H1 (cell line): Measurements from ENCODE around the gene OVCA2. TPM values are rescaled to one million over a fixed set of nuclear protein-coding genes. Genes with fewer than 3 reads are reported as not detected.
A peak's percentile ranks its signal among the peaks of the same experiment; 100 is the strongest.

Source experiments
- CTCF ChIA-PET: fragments of 300-600 bp; sonication (Branson Sonifier 250); formaldehyde crosslinking; loops from one replicate; lab custom pipeline; 2021; ENCODE audit not compliant: partially characterized antibody; lab: Charles Lee
- POLR2A ChIA-PET: fragments of 300-600 bp; sonication (Branson Sonifier 250); formaldehyde crosslinking; loops from one replicate; lab custom pipeline; 2021; ENCODE audit warnings: inconsistent platforms; ENCODE audit not compliant: partially characterized antibody; lab: Charles Lee
- DNase-seq, 2 experiments: peaks; one replicate each; pipeline versions ENCODE4 v3.0.0 to v3.0.0-alpha.2; 2010 to 2022; ENCODE audit warnings: low spot score in 2 of 2, low read depth in 1 of 2, mixed read lengths in 1 of 2
- FAIRE-seq: peaks from 2 replicates; lab custom pipeline; 2011; peaks lifted over from hg19 to GRCh38; lab: Jason Lieb, UNC
- H2AFZ ChIP-seq: 2 replicates; pipeline ENCODE4 v1.8.1; 2012; ENCODE audit warnings: low read length, inconsistent platforms
- H2AK5ac ChIP-seq: 2 replicates; pipeline ENCODE4 v1.6.1; 2013; ENCODE audit warnings: low read depth, low read length
- H2BK120ac ChIP-seq: replicated peaks from 2 replicates; pipeline ENCODE3; 2013; ENCODE audit warnings: low read depth, low read length, inconsistent platforms
- H2BK12ac ChIP-seq: 2 replicates; pipeline ENCODE4 v1.6.1; 2013; ENCODE audit warnings: low read depth, low read length
- H2BK15ac ChIP-seq: 2 replicates; pipeline ENCODE4 v1.6.1; 2013; ENCODE audit warnings: low read length
- H2BK20ac ChIP-seq: 2 replicates; pipeline ENCODE4 v1.6.1; 2013; ENCODE audit warnings: low read length
- H2BK5ac ChIP-seq: 2 replicates; pipeline ENCODE4 v1.6.1; 2013; ENCODE audit warnings: low read depth, low read length
- H3K14ac ChIP-seq: 2 replicates; pipeline ENCODE4 v1.6.1; 2013; ENCODE audit warnings: inconsistent platforms; ENCODE audit not compliant: insufficient read length
- H3K18ac ChIP-seq: 2 replicates; pipeline ENCODE4 v1.6.1; 2013; ENCODE audit warnings: low read length; ENCODE audit errors: extremely low read depth
- H3K23ac ChIP-seq: 2 replicates; pipeline ENCODE4 v1.6.1; 2013; ENCODE audit warnings: inconsistent platforms; ENCODE audit not compliant: insufficient read length
- H3K23me2 ChIP-seq: 2 replicates; pipeline ENCODE4 v1.6.1; 2013; ENCODE audit warnings: low read depth, low read length
- H3K27ac ChIP-seq: 2 replicates; pipeline ENCODE4 v1.6.1; 2011; ENCODE audit warnings: low read depth, low read length, inconsistent platforms
- H3K27me3 ChIP-seq, 4 experiments: replicated peaks in 1 of 4; 1 replicate in 1 of 4; 2 replicates in 3 of 4; pipeline versions ENCODE4 v1.6.1 to v1.8.1; 2011 to 2013; ENCODE audit warnings: low read length in 3 of 4, mild to moderate bottlenecking in 3 of 4, inconsistent platforms in 2 of 4, mixed read lengths in 2 of 4, moderate library complexity in 1 of 4; ENCODE audit not compliant: control insufficient read depth in 3 of 4, insufficient read depth in 3 of 4; ENCODE audit errors: extremely low read depth in 1 of 4
- H3K36me3 ChIP-seq, 4 experiments: 2 replicates each; pipeline versions ENCODE4 v1.6.1 to v1.8.1; 2011 to 2013; ENCODE audit warnings: mild to moderate bottlenecking in 4 of 4, low read length in 3 of 4, moderate library complexity in 2 of 4, control low read depth in 1 of 4, inconsistent platforms in 1 of 4; ENCODE audit not compliant: insufficient read depth in 4 of 4, control insufficient read depth in 2 of 4
- H3K4ac ChIP-seq: replicated peaks from 2 replicates; pipeline ENCODE3; 2013; ENCODE audit warnings: low read length, low read depth, mixed read lengths, inconsistent platforms; ENCODE audit not compliant: insufficient read length
- H3K4me1 ChIP-seq, 4 experiments: replicated peaks in 1 of 4; 1 replicate in 1 of 4; 2 replicates in 3 of 4; pipeline versions ENCODE4 v1.6.1 to v1.8.1; 2011 to 2013; ENCODE audit warnings: low read length in 3 of 4, inconsistent platforms in 2 of 4, mixed read lengths in 1 of 4; ENCODE audit not compliant: insufficient read depth in 4 of 4, control insufficient read depth in 3 of 4
- H3K4me2 ChIP-seq, 2 experiments: 2 replicates each; pipeline versions ENCODE4 v1.6.1 to v1.8.1; 2011 to 2013; ENCODE audit warnings: low read depth in 2 of 2, low read length in 2 of 2, control low read depth in 1 of 2, inconsistent platforms in 1 of 2, mild to moderate bottlenecking in 1 of 2; ENCODE audit not compliant: insufficient read depth in 1 of 2
- H3K4me3 ChIP-seq, 4 experiments: fragments of 200-600, 300-600 bp in 1 of 4; sonication (generic), shearing (Covaris generic), sonication (Bioruptor Twin) in 1 of 4; 2 replicates each; pipeline versions ENCODE4 v1.5.1 to v1.8.1; 2011 to 2016; ENCODE audit warnings: low read length in 4 of 4, low read depth in 3 of 4, control low read depth in 2 of 4, inconsistent platforms in 2 of 4, mild to moderate bottlenecking in 2 of 4, mixed read lengths in 1 of 4, moderate library complexity in 1 of 4; ENCODE audit not compliant: insufficient read depth in 2 of 4; ENCODE audit errors: extremely low read depth in 1 of 4
- H3K56ac ChIP-seq: replicated peaks from 2 replicates; pipeline ENCODE3; 2013; ENCODE audit warnings: low read depth, mild to moderate bottlenecking, mixed read lengths, low read length, inconsistent platforms; ENCODE audit not compliant: insufficient read length
- H3K79me1 ChIP-seq: 2 replicates; pipeline ENCODE4 v1.6.1; 2013; ENCODE audit warnings: low read depth, low read length, control low read depth
- H3K79me2 ChIP-seq, 2 experiments: 2 replicates each; pipeline versions ENCODE4 v1.6.1 to v1.8.1; 2012 to 2013; ENCODE audit warnings: low read length in 2 of 2, mild to moderate bottlenecking in 2 of 2, inconsistent platforms in 1 of 2; ENCODE audit not compliant: insufficient read depth in 2 of 2, control insufficient read depth in 1 of 2
- H3K9ac ChIP-seq, 4 experiments: replicated peaks in 1 of 4; 1 replicate in 1 of 4; 2 replicates in 3 of 4; pipeline versions ENCODE4 v1.6.1 to v1.8.1; 2011 to 2013; ENCODE audit warnings: low read depth in 3 of 4, low read length in 3 of 4, control low read depth in 2 of 4, mild to moderate bottlenecking in 2 of 4, moderate library complexity in 2 of 4, inconsistent platforms in 1 of 4; ENCODE audit errors: extremely low read depth in 1 of 4
- H3K9me3 ChIP-seq, 2 experiments: 2 replicates each; pipeline versions ENCODE4 v1.6.1 to v1.8.1; 2012 to 2013; ENCODE audit warnings: mild to moderate bottlenecking in 2 of 2, moderate library complexity in 2 of 2, control low read depth in 1 of 2, inconsistent platforms in 1 of 2, low read depth in 1 of 2, low read length in 1 of 2, mixed read lengths in 1 of 2; ENCODE audit not compliant: insufficient read depth in 2 of 2
- H4K20me1 ChIP-seq, 2 experiments: replicated peaks in 1 of 2; 2 replicates each; pipeline versions ENCODE3 to v1.8.1; 2011 to 2013; ENCODE audit warnings: inconsistent platforms in 2 of 2, low read length in 2 of 2, mild to moderate bottlenecking in 1 of 2; ENCODE audit not compliant: insufficient read depth in 2 of 2, control insufficient read depth in 1 of 2
- H4K5ac ChIP-seq: 2 replicates; pipeline ENCODE4 v1.6.1; 2013; ENCODE audit warnings: low read length, low read depth, mixed read lengths, inconsistent platforms; ENCODE audit not compliant: insufficient read length
- H4K8ac ChIP-seq: 2 replicates; pipeline ENCODE4 v1.8.0; 2013; ENCODE audit warnings: mild to moderate bottlenecking, moderate library complexity, low read length, inconsistent platforms; ENCODE audit not compliant: insufficient read depth; ENCODE audit errors: extremely low read depth
- H4K91ac ChIP-seq: replicated peaks from 2 replicates; pipeline ENCODE3; 2013; ENCODE audit warnings: low read length, mixed read lengths, inconsistent platforms; ENCODE audit not compliant: insufficient read length
- CEBPB ChIP-seq: IDR thresholded peaks from 2 replicates; pipeline ENCODE4 v1.6.1; 2012; ENCODE audit warnings: low read depth, low read length
- CREB1 ChIP-seq: IDR thresholded peaks from 2 replicates; pipeline ENCODE4 v1.6.1; 2012; ENCODE audit warnings: inconsistent platforms
- EP300 ChIP-seq, 2 experiments: IDR thresholded peaks; 1 replicate in 1 of 2; 2 replicates in 1 of 2; pipeline ENCODE4 v1.6.1; 2011 to 2012; ENCODE audit warnings: low read depth in 2 of 2, low read length in 2 of 2, mild to moderate bottlenecking in 2 of 2, borderline replicate concordance in 1 of 2, inconsistent platforms in 1 of 2, moderate library complexity in 1 of 2
- HDAC2 ChIP-seq, 2 experiments: fragments of 300-600 bp in 1 of 2; sonication (generic) in 1 of 2; IDR thresholded peaks; 2 replicates each; pipeline ENCODE4 v1.6.1; 2011 to 2012; ENCODE audit warnings: low read depth in 2 of 2, low read length in 2 of 2, mild to moderate bottlenecking in 2 of 2, moderate library complexity in 2 of 2, borderline replicate concordance in 1 of 2, inconsistent platforms in 1 of 2
- KDM4A ChIP-seq: IDR thresholded peaks from one replicate; pipeline ENCODE4 v1.7.1; 2012; ENCODE audit warnings: low read depth, mild to moderate bottlenecking, moderate library complexity, low read length, inconsistent platforms; ENCODE audit not compliant: severe bottlenecking
- MAX ChIP-seq: IDR thresholded peaks from 2 replicates; pipeline ENCODE4 v1.6.1; 2012; ENCODE audit warnings: inconsistent platforms
- POLR2A ChIP-seq, 2 experiments: IDR thresholded peaks; 1 replicate in 1 of 2; 2 replicates in 1 of 2; pipeline ENCODE4 v1.6.1; 2011; ENCODE audit warnings: low read depth in 2 of 2, low read length in 2 of 2, mild to moderate bottlenecking in 2 of 2; ENCODE audit errors: control extremely low read depth in 1 of 2
- RFX5 ChIP-seq: IDR thresholded peaks from 2 replicates; pipeline ENCODE4 v1.6.1; 2011; ENCODE audit warnings: low read depth, low read length, improper control_type of control experiment, borderline replicate concordance
- SAP30 ChIP-seq: fragments of 300-600 bp; sonication (generic); IDR thresholded peaks from 2 replicates; pipeline ENCODE4 v1.7.1; 2012; ENCODE audit warnings: low read length, moderate library complexity, mild to moderate bottlenecking, inconsistent platforms; ENCODE audit not compliant: insufficient read depth, insufficient replicate concordance
- WGBS, 2 experiments: shearing (Covaris generic) in 1 of 2; methylation state at CpG; one replicate each; pipeline versions ENCODE4 v1.1.6 to v1.1.7; 2013 to 2015; ENCODE audit warnings: low lambda C conversion rate in 2 of 2, mixed read lengths in 2 of 2, inconsistent platforms in 1 of 2, low coverage in 1 of 2, missing lambda C conversion rate in 1 of 2; ENCODE audit not compliant: insufficient replicate concordance in 2 of 2, insufficient coverage in 1 of 2, insufficient read length in 1 of 2; ENCODE audit errors: extremely low coverage in 1 of 2, missing lambda C conversion rate in 1 of 2; 5-methylcytosine and 5-hydroxymethylcytosine counted together
- polyA plus RNA-seq, 7 experiments: library from polyadenylated mRNA; depleted of rRNA in 3 of 7; stranded (reverse) in 5 of 7; unstranded in 2 of 7; fragments of >200 nt in 5 of 7; fragments of 200-250 nt in 2 of 7; gene quantifications; 1 replicate in 5 of 7; 2 replicates in 1 of 7; 4 replicates in 1 of 7; pipeline versions ENCODE4 v1.2.1 to v1.2.3, GENCODE V29; 2011 to 2013; ENCODE audit warnings: missing spikeins in 2 of 7, mixed read lengths in 2 of 7
- total RNA-seq: library from RNA; stranded (reverse); fragmentation: NEBNext Ultra II Directional; extraction: Animal tissue kit (Norgen Biotek cat#: 25700); gene quantifications from 2 replicates; pipeline ENCODE4 v1.2.1, GENCODE V29; 2021

Gene OVCA2
- total and polyA plus RNA-seq, 2 of the 8 experiments (the other 6 are each of a cell fraction or from before 2014, with no cell fraction given), result 15.3 to 37.0 TPM

- Histone ChIP-seq H3K23me2 (peaks cover 10% of the 10 kb centered on the region; the same call in 1 of the 2 replicates), H4K91ac (no peak overlapping the region), H3K9ac (no peak overlapping the region), H2BK20ac (no peak overlapping the region), H2BK5ac (no peak overlapping the region), H4K8ac (no peak overlapping the region), H3K9me3 (no peaks in the 10 kb centered on the region), H3K14ac (no peak overlapping the region), H3K4me2 (peak overlapping the region; percentile 64 to 80), H3K4me3 (peak overlapping the region; percentile 8 to 63 (median 36); a peak in 7 of 8 replicates), H3K56ac (no peak overlapping the region), H3K79me2 (no peaks in the 10 kb centered on the region), H3K27me3 (peaks cover 64 to 93% (median 87%) of the 10 kb centered on the region in 4 experiments), H3K4me1 (peaks cover 0 to 17% (median 6%) of the 10 kb centered on the region in 4 experiments; a peak in 6 of 7 replicates), H2BK15ac (no peak overlapping the region), H2BK120ac (no peak overlapping the region), H3K23ac (no peak overlapping the region), H4K5ac (no peak overlapping the region), H3K79me1 (no peaks in the 10 kb centered on the region), H3K27ac (no peak overlapping the region), H2BK12ac (no peak overlapping the region), H3K36me3 (peaks cover 0 to 6% (median 0%) of the 10 kb centered on the region in 4 experiments; a peak in 1 of 8 replicates), H3K4ac (no peak overlapping the region), H3K18ac (no peak overlapping the region), H4K20me1 (peaks cover 0 to 5% of the 10 kb centered on the region in 2 experiments), H2AK5ac (no peak overlapping the region), H2AFZ (no peak overlapping the region)
- peak; percentile 51 to 82 for DNase-seq
- WGBS, 2 experiments, result 6% methylated on average over 71 of the region's 85 CpGs; no CpG with 5 or more reads in 1 of the 2 experiments
- ChIA-PET CTCF (interaction anchor here (0.8 to 5.3 kb wide), 11 partner anchors 13 to 143 kb away, joined by 3 to 47 read pairs (median 3); partner anchors contain the start of gene HIC1), POLR2A (interaction anchor here (1.0 to 1.4 kb wide), 3 partner anchors 8 to 279 kb away, joined by 3 to 4 read pairs (median 3); partner anchors contain the start of genes SMG6 and SRR)
- no peak for FAIRE-seq
- TF ChIP-seq EP300 (IDR thresholded peaks at IDR 0.05; ENCODE audit: borderline replicate concordance in 1 of 2, low read depth in 2 of 2, low read length in 2 of 2) (0 out of 3 replicates have a peak, but pooled peaks of 1 of the 2 experiments have one; percentile 30), CREB1 (peak; percentile 70), HDAC2 (IDR thresholded peaks at IDR 0.05; ENCODE audit: borderline replicate concordance in 1 of 2, low read depth in 2 of 2, low read length in 2 of 2) (peak in 1 of 2 experiments; percentile 53; a peak in 1 of 4 replicates), KDM4A (peak; percentile 3), MAX (peak; percentile 34; the same call in 1 of the 2 replicates), SAP30 (no peak), RFX5 (peak; percentile 51; the same call in 1 of the 2 replicates), CEBPB (peak; percentile 65), POLR2A (IDR thresholded peaks at IDR 0.05; ENCODE audit: control extremely low read depth in 1 of 2, low read depth in 2 of 2, low read length in 2 of 2) (no peak)
Observed at GRCh38 chr17:2023692-2024571, 17.9 kb upstream of the OVCA2 start.
